GM19438 (cell line): ENCODE data around the gene MOSMO.
"Not testable (repeated sequence)": the region's sequence is repeated elsewhere in the genome, so short reads cannot be mapped to it uniquely, and the experiment has no call there.

Source experiments
- ATAC-seq: cut with Tn5 transposase; IDR thresholded peaks from one replicate; pipeline ENCODE4 v1.9.1; 2021; ENCODE audit warnings: low read depth; ENCODE audit not compliant: unreplicated experiment

Gene MOSMO

DNA sequence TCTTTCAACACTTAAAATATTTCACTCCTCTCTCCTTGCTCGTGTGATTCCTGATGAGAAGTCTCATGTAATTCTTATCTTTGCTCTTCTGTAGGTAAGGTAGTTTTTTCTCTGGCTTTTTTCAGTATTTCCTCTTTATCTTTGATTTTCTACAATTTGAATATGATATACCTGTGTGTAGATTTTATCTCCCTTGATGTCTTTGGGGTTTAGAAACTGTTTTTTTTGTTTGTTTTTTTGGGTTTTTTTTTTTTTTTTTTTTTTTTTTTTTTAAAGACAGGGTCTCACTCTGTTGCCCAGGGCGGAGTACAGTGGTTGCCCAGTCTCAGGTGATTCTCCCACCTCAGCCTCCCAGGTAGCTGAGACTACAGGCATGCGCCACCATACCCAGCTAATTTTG is 26.6 kb downstream of the MOSMO start:
- ATAC-seq: no peak

GRCh38 chr16:22035153-22035552 is 27.2 kb downstream of the MOSMO start:
- no peak for ATAC-seq

DNA sequence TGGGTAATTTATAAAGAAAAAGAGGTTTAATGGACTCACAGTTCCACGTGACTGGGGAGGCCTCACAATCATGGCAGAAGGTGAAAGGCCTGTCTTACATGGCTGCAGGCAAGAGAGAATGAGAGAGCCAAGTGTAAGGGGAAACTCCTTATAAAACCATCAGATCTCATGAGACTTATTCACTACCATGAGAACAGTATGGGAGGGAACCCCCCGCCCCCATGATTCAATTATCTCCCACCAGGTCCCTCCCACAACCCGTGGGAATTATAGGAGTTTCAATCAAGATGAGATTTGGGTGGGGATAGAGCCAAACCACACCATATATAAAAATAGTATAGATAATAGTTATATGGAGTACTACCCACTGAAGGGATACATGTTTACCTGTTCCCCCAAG is 36.0 kb downstream of the MOSMO start:
- ATAC-seq: not testable (repeated sequence)

GRCh38 chr16:22045888-22046287 is 38.0 kb downstream of the MOSMO start:
- not testable (repeated sequence) for ATAC-seq

GRCh38 chr16:22050963-22051362 is 43.1 kb downstream of the MOSMO start:
- no peak for ATAC-seq

GRCh38 chr16:22052980-22053379 is 45.1 kb downstream of the MOSMO start:
- ATAC-seq: no peak

- ATAC-seq: no peak
Observed at GRCh38 chr16:22053921-22054341, 46.0 kb downstream of the MOSMO start.

- no peak for ATAC-seq
Observed at GRCh38 chr16:22054847-22055590, 47.1 kb downstream of the MOSMO start.

- ATAC-seq: no peak
Observed at GRCh38 chr16:22055881-22056280, 48.0 kb downstream of the MOSMO start.

DNA sequence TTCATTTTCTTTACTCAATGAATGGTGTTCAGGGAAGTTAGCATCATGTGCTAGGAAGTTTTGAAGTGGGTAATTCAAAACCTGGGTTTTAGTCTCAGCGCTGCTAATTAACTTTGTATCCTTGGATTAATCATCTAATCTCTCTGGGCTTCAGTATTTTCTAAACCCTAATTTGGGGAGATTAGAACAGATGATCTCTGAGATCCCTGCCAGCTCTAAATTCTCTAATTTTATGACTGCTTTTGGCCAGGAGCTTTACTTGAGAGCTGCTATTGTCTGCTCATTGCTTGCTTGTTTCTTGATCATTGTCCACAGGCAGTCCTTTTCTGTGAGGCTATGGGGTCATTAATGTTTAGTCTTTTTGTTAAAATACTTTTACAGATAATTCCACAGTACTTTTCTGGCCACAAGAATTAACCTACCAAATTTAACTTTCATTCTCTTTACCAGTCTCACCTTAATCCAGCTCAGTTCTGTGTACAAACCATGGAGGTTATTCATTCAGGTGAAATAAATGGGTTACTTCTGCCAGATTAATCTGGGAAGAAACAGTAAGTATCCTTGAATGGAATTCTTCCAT is 56.1 kb downstream of the MOSMO start:
- ATAC-seq: no peak

DNA sequence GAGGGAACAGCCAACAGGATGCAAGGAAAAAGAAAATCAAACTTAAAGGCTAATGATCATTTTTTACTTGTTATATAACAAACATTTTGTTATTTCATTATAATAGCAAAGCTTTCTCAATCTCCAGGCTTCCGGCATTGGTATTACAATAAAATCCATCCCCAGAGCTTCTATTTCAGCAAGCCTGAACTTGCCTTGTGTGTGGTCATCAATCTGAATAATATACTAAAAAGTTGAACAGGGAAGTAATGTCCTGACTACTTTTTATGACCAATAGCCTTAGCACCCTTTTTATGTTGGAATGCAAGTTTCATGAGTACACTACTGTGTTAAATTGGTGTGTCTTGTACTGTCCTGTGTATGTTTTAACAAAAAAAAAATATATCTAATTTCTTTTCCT is 57.3 kb downstream of the MOSMO start:
- ATAC-seq: no peak

DNA sequence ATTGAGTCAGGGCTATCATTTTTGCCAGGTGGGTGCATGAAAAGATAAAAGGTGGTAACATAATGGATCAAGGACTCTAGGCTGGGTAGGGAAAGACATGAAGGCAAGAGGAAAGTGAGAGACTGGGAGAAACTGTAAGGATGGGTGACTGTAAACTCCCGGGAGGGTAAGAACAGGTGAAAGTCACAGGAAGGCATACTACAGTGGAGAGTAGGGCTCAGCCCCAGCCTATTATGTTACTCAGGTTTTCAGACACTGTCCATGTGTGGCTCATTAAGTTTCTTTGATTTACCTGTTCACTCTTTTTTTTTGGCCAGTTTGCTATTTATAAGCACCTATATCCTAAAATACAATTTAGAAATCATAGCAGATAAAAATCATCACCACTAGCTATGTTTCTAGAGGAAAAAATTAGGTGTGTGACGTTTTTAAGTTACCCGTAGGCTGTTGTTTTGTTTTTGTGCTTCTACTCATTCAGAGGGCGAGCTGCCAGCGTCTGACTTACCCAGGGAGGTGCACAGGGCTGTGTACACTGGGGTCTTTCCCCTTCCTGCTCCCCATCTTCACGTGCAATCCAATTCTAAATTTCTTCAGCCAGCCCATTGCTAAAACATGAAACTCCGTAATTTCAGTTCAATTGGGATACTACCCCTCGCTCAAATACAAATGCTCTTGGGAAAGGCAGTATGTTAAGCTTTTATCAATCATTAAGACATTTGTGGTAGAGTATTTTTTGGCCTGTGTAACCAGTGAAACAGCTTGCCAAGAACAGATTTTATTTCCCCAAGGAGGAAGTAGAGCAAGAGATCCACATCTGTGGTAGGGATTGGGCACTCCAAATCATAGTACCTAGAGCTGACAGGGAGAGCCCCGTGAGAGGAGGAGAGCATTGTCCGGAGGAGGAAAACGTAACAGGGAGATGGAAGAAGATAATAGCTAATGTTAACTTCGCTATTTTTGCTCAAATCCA is 62.7 kb downstream of the MOSMO start:
- no peak for ATAC-seq

DNA sequence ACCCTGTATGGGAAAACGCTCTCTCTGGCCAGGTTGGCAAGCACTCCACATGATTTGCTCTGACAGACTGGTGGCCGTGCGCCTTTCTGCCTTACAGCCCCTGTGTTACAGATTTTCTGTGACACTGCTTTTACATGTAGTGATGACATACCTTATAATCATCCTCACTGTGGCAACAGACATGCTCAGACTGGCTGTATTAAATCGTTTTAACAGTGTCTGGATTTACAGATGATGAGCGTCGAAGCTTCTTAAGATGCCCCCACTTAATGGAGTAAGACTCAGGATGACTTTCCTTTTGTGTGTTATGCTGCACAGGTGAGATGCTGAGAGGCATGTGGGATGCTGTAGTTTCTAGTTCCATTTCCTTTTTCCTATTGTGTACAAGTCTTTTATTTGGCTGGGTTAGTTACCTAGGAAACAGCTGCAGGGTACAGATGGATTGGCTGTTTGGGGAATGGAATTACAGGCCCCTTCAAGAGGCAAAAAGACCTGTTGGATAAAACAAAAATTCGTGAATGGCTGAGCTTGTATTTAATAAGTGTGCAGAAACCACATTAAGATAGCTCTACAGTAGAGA is 63.5 kb downstream of the MOSMO start:
- no peak for ATAC-seq

- ATAC-seq: no peak
Observed at GRCh38 chr16:22073350-22073749, 65.4 kb downstream of the MOSMO start.

GRCh38 chr16:22075043-22075757 is 67.3 kb downstream of the MOSMO start:
- no peak for ATAC-seq

DNA sequence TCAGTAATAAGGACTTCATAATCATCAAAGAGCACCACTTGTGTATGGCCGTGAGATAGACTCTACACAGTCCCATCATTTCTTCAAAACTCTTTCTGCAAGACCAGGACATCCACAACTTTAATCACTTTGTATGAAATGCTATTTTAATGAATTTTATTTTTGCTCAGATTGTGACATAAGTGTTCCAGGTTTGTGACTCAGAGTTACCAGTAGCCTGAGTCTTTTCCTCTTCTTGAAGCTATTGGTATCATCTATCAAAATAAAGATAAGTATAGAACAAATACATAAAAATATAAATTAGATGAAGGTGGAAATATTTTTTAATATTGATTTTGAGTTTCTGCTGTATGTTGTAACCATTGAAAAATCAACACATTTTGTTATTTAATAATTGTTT is 67.9 kb downstream of the MOSMO start:
- no peak for ATAC-seq

- ATAC-seq: no peak
Observed at GRCh38 chr16:22077700-22078313, 69.9 kb downstream of the MOSMO start.

- no peak for ATAC-seq
Observed at GRCh38 chr16:22078656-22079055, 70.7 kb downstream of the MOSMO start.

GRCh38 chr16:22081050-22081449 is 73.1 kb downstream of the MOSMO start:
- no peak for ATAC-seq

DNA sequence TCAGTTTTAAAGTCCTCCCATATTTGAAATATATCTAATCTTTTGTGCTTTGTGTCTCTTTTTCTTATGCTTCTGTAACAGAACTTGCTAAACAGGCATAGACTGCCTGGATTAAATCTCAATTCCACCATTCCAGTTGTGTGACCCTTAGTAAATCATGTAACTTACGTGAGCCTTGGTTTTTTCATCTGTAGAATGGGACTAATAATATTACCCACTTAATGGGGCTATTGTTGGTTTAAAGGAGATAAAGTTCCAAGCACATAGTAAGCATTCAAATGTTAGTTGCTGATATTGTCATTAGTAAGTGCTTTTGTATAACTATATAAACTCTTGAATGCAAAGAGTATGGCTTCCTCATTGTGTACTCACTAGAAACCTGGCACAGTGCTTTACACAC is 78.5 kb downstream of the MOSMO start:
- no peak for ATAC-seq
